Mucosa of descending colon (tissue), 3 donors: ENCODE results near the gene TTLL1. TPM values are rescaled to one million over a fixed set of nuclear protein-coding genes. Genes with fewer than 3 reads are reported as not detected.

Experiments used
- ATAC-seq: fragments of 200-7000 bp; cut with Tn5 transposase; one replicate; pipeline ENCODE4 v1.9.1; 2020; ENCODE audit warnings: mild to moderate bottlenecking, moderate library complexity
- DNase-seq, 3 donors: peaks; one replicate each; pipeline ENCODE4 v3.0.0-alpha.2; 2020
- H3K36me3 ChIP-seq: fragments of 200-600 bp; one replicate; pipeline ENCODE4 v1.8.0; 2021; ENCODE audit warnings: low read depth, mild to moderate bottlenecking
- H3K4me1 ChIP-seq: fragments of 200-600 bp; one replicate; pipeline ENCODE4 v1.8.0; 2021; ENCODE audit warnings: low read depth, mild to moderate bottlenecking
- H3K4me3 ChIP-seq: fragments of 200-600 bp; one replicate; pipeline ENCODE4 v1.8.0; 2021; ENCODE audit warnings: mild to moderate bottlenecking
- H3K9me3 ChIP-seq: fragments of 200-600 bp; one replicate; pipeline ENCODE4 v1.8.0; 2021; ENCODE audit warnings: mild to moderate bottlenecking
- intact Hi-C, 2 donors: fragments of 100-400 bp; cut with DNase I in 1 of 2; cut with micrococcal nuclease in 1 of 2; formaldehyde crosslinking; loops; one replicate each; pipeline versions ENCODE4 v1.11.0 to v1.11.1; 2022; cut with DNase I, micrococcal nuclease
- total RNA-seq, 3 donors: library from RNA; stranded (reverse); fragmentation: NEBNext Ultra II Directional in 2 of 3; extraction: Animal tissue kit (Norgen Biotek cat#: 25700) in 2 of 3; gene quantifications; one replicate each; pipeline versions ENCODE4 v1.2.1 to v1.2.4, GENCODE V29; 2021 to 2023
- TF ChIP-seq, protein P1 (sequence below): fragments of 200-600 bp; IDR thresholded peaks from one replicate; pipeline ENCODE4 v1.8.0; 2022; ENCODE audit warnings: antibody characterized with exemption, mild to moderate bottlenecking
- donor health status: DM: no; HTN: no; CAD: no; lungs with moderate emphysema.
- donor health status: DM: no; HTN: no; CAD: no.
- donor health status: DM: no; HTN: yes; CAD: no.

TTLL1 gene
- total RNA-seq, 3 donors from 2014 or later, result 2.0 to 5.7 (median 3.4) TPM

DNA sequence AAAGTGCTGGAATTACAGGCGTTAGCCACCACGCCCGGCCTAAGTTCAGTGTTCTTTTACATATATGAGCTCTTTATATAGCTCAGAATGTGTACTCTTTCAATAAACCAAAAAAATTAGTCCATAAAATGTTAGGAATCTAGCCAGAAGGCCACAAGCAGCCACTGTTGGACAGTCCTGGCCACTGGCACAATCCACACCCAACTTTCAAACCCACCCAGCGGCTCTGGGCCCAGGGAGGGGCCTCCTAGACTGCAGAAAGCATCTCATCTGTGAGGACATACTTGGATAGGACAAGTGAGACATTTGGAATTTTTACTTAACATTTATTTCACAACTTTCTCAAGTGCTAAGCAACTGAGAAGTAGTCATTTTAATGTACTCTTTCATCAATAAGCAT, 80.7 kb downstream of the TTLL1 start:
- Histone ChIP-seq H3K36me3 (no peaks in the 10 kb centered on the region), H3K4me3 (no peak overlapping the region), H3K9me3 (no peaks in the 10 kb centered on the region), H3K4me1 (peaks cover 60% of the 10 kb centered on the region)
- ATAC-seq (peak; percentile 61), DNase-seq (peak; percentile 76 to 84 (median 80))
- intact Hi-C loops, result no loop called here
- TF ChIP-seq, protein P1, sequence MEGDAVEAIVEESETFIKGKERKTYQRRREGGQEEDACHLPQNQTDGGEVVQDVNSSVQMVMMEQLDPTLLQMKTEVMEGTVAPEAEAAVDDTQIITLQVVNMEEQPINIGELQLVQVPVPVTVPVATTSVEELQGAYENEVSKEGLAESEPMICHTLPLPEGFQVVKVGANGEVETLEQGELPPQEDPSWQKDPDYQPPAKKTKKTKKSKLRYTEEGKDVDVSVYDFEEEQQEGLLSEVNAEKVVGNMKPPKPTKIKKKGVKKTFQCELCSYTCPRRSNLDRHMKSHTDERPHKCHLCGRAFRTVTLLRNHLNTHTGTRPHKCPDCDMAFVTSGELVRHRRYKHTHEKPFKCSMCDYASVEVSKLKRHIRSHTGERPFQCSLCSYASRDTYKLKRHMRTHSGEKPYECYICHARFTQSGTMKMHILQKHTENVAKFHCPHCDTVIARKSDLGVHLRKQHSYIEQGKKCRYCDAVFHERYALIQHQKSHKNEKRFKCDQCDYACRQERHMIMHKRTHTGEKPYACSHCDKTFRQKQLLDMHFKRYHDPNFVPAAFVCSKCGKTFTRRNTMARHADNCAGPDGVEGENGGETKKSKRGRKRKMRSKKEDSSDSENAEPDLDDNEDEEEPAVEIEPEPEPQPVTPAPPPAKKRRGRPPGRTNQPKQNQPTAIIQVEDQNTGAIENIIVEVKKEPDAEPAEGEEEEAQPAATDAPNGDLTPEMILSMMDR, result no peak

DNA sequence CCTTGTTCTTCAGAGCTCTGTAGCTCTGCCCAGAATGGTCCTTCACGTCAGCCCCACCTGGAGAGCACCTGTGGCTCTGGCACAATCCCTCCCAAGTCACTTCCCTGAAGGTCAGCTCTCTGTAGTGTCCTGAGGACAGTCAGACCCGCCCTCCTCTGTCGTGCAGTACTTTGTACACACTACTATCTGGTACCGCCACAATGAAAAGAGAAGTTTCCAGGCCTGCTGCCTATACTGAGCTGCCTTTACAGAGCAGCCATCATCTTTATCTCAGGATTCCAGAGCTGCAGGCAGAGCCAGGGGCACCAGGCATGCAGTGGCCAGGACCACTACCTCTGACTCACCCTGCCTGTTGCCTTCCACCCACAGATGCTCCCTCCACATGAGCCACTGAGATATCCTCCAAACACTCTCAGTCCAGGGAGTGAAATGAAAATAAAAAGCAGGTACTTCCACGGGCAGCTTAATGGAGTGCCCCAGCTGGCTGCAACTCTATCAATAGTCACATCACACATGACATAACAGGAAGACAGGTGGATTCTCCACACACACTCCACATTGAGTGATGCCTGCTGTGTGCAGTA, 81.6 kb downstream of the TTLL1 start:
- ATAC-seq (peak; percentile 88), DNase-seq (peak; percentile 78 to 86 (median 82))
- Histone ChIP-seq H3K9me3 (no peaks in the 10 kb centered on the region), H3K36me3 (no peaks in the 10 kb centered on the region), H3K4me1 (peaks cover 58% of the 10 kb centered on the region), H3K4me3 (no peak overlapping the region)
- TF ChIP-seq, protein P1, result no peak
- intact Hi-C loops, result no loop called here

- Histone ChIP-seq H3K4me1 (peaks cover 61% of the 10 kb centered on the region), H3K4me3 (no peak overlapping the region), H3K36me3 (no peaks in the 10 kb centered on the region), H3K9me3 (no peaks in the 10 kb centered on the region)
- intact Hi-C loops, result no loop called here
- DNase-seq (peak in 1 of 3 donors; percentile 38), ATAC-seq (no peak)
- TF ChIP-seq, protein P1, result no peak
Observed at GRCh38 chr22:43006753-43007152, 82.4 kb downstream of the TTLL1 start.

DNA sequence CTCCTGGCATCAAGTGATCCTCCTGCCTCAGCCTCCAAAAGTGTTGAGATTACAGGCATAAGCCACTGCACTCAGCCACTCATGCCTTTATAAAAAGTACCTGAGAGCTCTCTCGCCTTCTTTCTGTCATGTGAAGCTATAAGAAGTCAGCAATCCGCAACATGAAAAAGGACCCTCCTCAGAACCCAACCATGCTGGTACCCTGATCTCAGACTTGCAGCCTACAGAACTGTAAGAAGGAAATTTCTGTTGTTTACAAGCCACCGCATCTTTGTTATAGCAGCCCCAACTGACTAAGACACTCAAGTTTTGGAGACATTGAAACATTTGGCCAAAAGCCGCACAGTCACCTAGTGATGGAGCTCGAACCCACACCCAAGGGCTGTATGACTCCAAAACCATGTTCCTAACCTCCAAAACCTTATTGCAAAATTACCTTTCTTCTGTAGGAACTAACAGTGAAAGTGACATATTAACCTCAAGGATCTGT, 83.1 kb downstream of the TTLL1 start:
- H3K4me3 ChIP-seq, result no peak overlapping the region
- no peaks in the 10 kb centered on the region for H3K9me3 ChIP-seq
- TF ChIP-seq, protein P1, result no peak
- ATAC-seq, result no peak
- peaks cover 68% of the 10 kb centered on the region for H3K4me1 ChIP-seq
- no peaks in the 10 kb centered on the region for H3K36me3 ChIP-seq
- intact Hi-C loops, result no loop called here
- DNase-seq, result no peak

DNA sequence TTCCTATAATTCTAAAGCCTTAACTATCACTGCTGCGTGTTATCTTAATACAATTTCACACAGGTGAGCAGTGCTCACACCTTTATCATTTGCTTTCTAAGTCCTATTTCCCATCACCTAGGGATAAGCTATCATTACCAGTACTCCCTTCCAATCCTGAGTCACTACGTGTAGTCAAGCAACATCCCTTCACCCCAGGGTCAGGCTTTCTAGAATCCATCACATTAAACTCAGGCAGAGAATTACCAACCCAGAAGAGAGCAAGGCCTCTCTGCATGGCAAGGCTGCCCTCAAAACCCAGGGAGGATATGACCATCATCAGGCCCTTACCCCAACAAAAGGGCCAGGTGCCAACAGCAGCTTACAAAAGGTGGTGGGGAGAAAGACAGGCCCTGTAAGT, 84.1 kb downstream of the TTLL1 start:
- intact Hi-C loops, result no loop called here
- TF ChIP-seq, protein P1, result no peak
- H3K4me1 ChIP-seq, result peaks cover 65% of the 10 kb centered on the region

More for the DNA sequence above, 84.1 kb downstream of the TTLL1 start:
- Histone ChIP-seq H3K4me3 (no peak overlapping the region), H3K36me3 (no peaks in the 10 kb centered on the region), H3K9me3 (no peaks in the 10 kb centered on the region)
- DNase-seq (no peak), ATAC-seq (no peak)
